Astrocyte (in vitro differentiated cells and primary cell): Measurements from ENCODE around the gene ANKRD49.

Source experiments
- CTCF ChIP-seq: IDR thresholded peaks from 2 replicates; pipeline ENCODE4 v1.5.1; 2011; ENCODE audit warnings: low read depth, mild to moderate bottlenecking, inconsistent platforms, low read length, moderate library complexity; ENCODE audit not compliant: insufficient read depth
- EZH2 ChIP-seq: IDR thresholded peaks from 2 replicates; pipeline ENCODE4 v1.6.1; 2012; ENCODE audit warnings: mild to moderate bottlenecking, low read length, inconsistent platforms; ENCODE audit not compliant: insufficient read depth

- TF ChIP-seq CTCF (no peak), EZH2 (no peak)
Observed at GRCh38 chr11:94457118-94458029, 36.4 kb upstream of the ANKRD49 start.
